H1 (cell line): ENCODE results near the gene POLE3. TPM values are rescaled to one million over a fixed set of nuclear protein-coding genes. Genes with fewer than 3 reads are reported as not detected.

Experiments
- CHD7 ChIP-seq: fragments of 300-600 bp; sonication (generic); IDR thresholded peaks from 2 replicates; pipeline ENCODE4 v1.7.1; 2012; ENCODE audit warnings: low read length, moderate library complexity, mild to moderate bottlenecking, inconsistent platforms; ENCODE audit not compliant: insufficient replicate concordance
- RXRA ChIP-seq: IDR thresholded peaks from 2 replicates; pipeline ENCODE4 v1.6.1; 2011; ENCODE audit warnings: low read depth, mild to moderate bottlenecking, low read length, moderate library complexity; ENCODE audit not compliant: insufficient read depth
- SP1 ChIP-seq: IDR thresholded peaks from 2 replicates; pipeline ENCODE4 v1.6.1; 2011; ENCODE audit warnings: low read depth, low read length
- polyA plus RNA-seq, 7 experiments: library from polyadenylated mRNA; depleted of rRNA in 3 of 7; stranded (reverse) in 5 of 7; unstranded in 2 of 7; fragments of >200 nt in 5 of 7; fragments of 200-250 nt in 2 of 7; gene quantifications; 1 replicate in 5 of 7; 2 replicates in 1 of 7; 4 replicates in 1 of 7; pipeline versions ENCODE4 v1.2.1 to v1.2.3, GENCODE V29; 2011 to 2013; ENCODE audit warnings: missing spikeins in 2 of 7, mixed read lengths in 2 of 7
- total RNA-seq: library from RNA; stranded (reverse); fragmentation: NEBNext Ultra II Directional; extraction: Animal tissue kit (Norgen Biotek cat#: 25700); gene quantifications from 2 replicates; pipeline ENCODE4 v1.2.1, GENCODE V29; 2021

POLE3 gene
- total and polyA plus RNA-seq, 2 of the 8 experiments (the other 6 are each of a cell fraction or from before 2014, with no cell fraction given) = 52.7 to 77.3 TPM

- no peak for TF ChIP-seq CHD7
- no peak for TF ChIP-seq SP1
- TF ChIP-seq RXRA = no peak
These were observed 28.5 kb downstream of the POLE3 start (continued) for GRCh38 chr9:113381909-113382411.
